HG03354 (cell line): Measurements from ENCODE around the gene ZNF428.
"Not testable (repeated sequence)": the region's sequence is repeated elsewhere in the genome, so short reads cannot be mapped to it uniquely, and the experiment has no call there.

Source experiments
- ATAC-seq: cut with Tn5 transposase; IDR thresholded peaks from one replicate; pipeline ENCODE4 v1.9.1; 2021; ENCODE audit warnings: mild to moderate bottlenecking; ENCODE audit not compliant: unreplicated experiment, poor library complexity, severe bottlenecking

The ZNF428 gene

GRCh38 chr19:43622070-43622469 is 2.6 kb upstream of the ZNF428 start:
- no peak for ATAC-seq

- ATAC-seq = no peak
These were observed 902 bp upstream of the ZNF428 start for GRCh38 chr19:43620061-43621001.

DNA sequence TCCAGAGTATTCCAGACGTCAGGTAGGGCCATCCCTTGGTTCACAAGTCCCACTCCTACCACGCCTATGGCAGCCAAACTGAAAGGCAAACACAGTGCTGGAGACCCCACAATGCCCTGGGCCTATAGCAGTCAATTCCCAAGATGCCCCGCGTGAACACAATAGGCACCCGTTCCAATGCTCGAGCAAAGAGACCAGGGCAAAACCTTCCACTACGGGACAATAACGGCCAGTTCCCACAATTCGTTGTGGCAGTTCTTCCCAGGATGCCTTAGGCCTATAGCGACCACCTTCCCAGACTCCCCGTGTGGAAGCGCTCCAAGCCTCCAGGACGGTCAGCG is 538 bp downstream of the ZNF428 start:
- ATAC-seq = peak; percentile 30

GRCh38 chr19:43616954-43617353 is 2.5 kb downstream of the ZNF428 start:
- ATAC-seq = no peak

DNA sequence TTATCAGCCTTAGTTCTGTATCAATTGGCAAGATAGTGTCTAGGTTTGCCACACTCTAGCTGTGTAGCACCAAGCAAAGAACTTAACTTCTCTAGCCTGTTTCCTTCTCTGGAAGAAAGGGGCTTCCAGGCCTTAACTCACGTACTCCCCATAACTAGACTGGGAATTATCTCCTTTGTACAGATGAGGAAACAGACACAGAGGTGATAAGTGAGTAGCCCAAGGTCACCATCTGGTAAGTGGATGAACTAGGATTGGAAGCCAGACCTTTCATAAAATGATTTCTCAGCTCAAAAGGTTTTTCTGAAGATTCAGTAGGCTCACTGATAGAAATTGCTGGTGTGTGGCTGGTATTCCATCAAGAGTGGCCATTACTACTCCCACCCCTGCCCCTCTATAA is 3.1 kb downstream of the ZNF428 start:
- ATAC-seq = no peak

GRCh38 chr19:43612374-43612773 is 7.1 kb downstream of the ZNF428 start:
- ATAC-seq = no peak

DNA sequence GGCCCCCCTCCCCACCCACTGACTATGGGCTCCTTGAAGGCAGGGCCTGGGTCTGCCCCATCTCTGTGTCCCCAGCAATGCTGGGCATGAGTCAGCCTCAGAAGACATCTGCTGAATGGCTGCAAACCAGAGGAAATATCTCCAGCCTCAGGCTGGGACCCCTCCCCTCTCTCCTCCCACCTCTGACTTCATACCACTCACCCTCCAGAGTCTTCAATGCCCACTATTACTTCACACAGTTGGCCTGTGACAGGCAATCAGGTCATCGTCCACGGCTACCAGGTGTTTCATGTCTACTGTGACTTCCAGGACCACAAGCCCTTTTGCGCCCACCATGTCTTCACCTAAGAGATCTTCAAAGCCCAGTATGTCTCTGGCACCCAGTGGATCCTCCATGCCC is 7.6 kb downstream of the ZNF428 start, which contains the start of gene SRRM5:
SRRM5 (plus strand) TSS at position 301 of the 400 bp plus-strand sequence; CDS start at position 335, 34 bp downstream.
- no peak for ATAC-seq

GRCh38 chr19:43610493-43610892 is 8.9 kb downstream of the ZNF428 start:
- no peak for ATAC-seq

GRCh38 chr19:43609872-43610271 is 9.6 kb downstream of the ZNF428 start:
- no peak for ATAC-seq

DNA sequence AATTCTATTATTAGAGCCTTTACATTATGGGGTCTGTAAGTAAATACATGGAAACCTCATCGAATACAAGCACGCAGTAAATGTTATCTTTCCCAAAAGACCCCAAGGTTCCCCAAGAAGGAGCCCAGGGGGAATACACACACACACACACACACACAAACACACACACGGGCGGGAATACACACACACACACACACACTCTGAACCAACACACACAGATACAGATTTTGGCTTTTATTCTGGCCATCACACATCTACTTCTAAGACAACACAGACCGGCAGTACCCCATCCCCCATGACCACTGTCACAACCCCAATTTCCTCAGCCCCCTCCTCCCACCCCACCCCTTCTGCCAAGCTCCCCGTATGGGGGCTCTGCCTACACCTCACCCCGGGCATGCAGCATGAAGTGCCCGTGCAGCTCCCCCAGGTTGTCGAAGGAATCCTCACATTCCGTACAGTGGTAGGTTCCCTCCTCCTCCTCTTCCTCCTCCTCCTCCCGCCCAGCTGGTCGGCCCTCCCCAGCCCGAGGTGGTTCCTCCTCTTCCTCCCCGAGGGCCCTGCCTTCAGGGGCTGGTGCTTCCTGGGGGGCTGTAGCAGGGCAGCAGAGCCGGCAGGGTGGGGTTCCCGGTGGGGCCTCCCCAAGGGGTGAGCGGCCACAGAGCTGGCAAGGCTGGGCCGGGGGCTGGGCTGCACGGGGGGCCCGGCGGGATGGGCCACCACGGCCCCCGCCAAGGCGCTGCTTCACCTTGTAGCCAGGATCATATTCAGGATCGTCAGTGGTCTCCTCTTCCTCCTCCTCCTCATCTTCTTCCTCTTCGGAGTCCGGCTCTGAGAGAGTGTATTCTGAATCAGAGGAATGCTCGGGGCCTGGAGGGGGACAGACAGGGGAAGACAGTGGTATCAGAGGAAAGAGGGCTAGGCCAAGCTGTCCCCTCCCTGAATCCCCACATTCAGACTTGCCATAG is 11.9 kb downstream of the ZNF428 start:
- no peak for ATAC-seq

DNA sequence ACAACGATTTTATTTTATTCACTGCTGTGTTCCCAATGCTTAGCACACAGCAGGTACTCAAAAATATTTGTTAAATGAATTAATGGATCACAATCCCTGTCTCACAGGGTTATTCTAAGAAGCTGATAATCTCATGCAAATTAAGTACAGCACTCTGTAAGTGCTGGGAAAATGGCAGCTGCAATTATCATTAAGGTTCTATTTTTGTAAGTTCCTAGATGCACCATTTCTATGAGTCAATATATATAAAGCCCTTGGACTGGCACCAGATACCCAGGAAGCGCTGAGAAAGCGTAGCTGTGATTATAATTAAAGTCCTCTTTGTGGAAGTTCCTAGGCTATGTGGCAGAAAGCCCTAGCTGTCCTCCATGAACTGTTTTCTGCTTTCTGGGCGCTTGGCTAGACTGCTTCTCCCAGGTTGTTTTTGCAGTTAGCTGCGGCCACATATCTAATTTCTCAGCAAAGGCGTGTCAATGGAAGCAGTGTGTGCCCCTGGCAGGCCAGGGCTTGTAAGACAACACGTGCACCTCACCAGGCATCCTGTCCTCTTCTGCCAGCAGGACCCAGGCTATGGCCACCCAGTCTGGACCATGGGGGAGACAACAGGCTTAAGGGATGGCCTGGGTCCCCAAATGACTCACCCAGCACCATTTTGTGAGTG is 12.7 kb downstream of the ZNF428 start:
- ATAC-seq = no peak

DNA sequence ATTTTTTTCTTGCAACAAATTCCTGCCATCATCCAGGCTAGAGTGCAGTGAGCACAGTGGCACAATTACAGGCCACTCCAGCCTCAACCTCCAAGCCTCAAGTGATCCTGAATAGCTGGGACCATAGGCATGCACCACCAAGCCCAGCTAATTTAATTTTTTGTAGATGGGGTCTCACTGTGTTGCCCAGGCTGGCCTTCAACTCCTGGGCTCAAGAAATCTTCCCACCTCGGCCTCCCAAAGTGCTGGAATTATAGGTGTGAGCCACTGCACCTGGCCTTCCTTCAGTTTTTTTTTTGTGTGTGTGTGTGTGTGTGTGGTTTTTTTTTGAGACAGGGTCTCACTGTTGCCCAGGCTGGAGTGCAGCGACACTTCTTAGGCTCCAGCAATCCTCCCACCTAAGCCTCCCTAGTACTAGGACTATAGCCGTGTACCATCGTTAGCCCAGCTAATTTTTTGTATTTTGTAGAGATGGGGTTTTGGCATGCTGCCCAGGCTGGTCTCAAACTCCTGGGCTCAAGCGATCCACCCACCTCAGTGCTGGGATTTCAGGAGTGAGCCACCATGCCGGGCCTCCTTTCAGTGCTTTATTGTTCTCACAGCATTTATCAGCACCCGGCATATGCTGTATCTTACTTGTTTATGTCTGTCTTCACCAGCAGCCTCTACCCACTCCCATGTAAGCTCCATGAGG is 13.4 kb downstream of the ZNF428 start:
- ATAC-seq = no peak

GRCh38 chr19:43600326-43600725 is 19.1 kb downstream of the ZNF428 start:
- ATAC-seq = not testable (repeated sequence)

- ATAC-seq = no peak
These were observed 19.7 kb downstream of the ZNF428 start for GRCh38 chr19:43599635-43600295.

DNA sequence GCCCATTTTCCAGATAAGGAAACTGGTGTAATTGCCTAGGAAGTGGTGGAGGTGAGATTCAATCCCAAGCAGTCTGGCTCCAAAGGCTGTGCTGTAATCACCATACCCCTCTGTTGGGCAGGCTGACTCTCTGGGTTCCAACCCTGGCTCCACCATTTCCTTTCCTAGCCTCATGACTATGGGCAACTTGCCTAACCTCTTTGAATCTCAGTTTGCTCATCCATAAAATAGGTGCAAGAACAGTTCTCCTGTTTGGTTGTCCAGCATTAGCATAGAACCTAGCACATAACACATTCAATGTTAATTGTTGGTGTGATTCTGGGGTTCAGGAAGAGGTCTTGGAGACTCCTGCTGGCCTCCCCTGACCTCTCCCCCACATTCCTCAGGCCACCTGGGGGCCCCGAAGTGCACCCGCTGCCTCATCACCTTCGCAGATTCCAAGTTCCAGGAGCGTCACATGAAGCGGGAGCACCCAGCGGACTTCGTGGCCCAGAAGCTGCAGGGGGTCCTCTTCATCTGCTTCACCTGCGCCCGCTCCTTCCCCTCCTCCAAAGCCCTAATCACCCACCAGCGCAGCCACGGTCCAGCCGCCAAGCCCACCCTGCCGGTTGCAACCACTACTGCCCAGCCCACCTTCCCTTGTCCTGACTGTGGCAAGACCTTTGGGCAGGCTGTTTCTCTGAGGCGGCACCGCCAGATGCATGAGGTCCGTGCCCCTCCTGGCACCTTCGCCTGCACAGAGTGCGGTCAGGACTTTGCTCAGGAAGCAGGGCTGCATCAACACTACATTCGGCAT is 20.8 kb downstream of the ZNF428 start:
- no peak for ATAC-seq

- ATAC-seq = no peak
These were observed 21.6 kb downstream of the ZNF428 start for GRCh38 chr19:43597876-43598275.

DNA sequence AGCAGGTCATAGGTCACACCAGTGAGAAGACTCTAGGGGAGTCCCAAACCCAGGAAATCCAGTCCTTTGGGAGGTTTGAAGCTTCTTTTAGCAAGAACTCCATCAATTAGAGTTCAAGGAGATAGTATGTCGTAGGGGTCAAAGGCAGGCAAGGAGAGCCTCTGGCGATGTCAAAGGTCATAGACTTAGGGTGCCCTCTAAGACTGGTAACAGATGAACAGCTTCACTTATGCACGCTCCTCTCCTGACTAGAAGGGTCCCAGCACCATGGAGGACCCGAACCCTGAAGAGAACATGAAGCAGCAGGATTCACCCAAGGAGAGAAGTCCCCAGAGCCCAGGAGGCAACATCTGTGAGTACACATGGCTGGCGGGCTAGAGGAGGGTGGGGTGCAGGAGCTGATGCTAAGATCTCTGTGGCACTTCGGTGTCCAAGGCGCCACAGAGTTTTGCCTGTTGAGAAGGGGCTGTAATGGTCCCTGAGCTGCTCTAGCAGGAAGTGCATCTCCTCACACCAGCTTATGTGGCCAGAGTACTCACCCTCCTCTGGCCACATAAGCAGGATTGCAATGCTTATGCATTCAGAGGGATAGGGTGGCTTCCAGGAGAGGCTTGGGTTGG is 22.5 kb downstream of the ZNF428 start:
- no peak for ATAC-seq
